ENCODE results near the gene TULP3. TPM values are rescaled to one million over a fixed set of nuclear protein-coding genes. Genes with fewer than 3 reads are reported as not detected.

Gene TULP3
- total RNA-seq, 5 donors from 2014 or later (not counting 1 experiment from before 2014, with no cell fraction given): 5.6 to 8.9 (median 7.7) TPM

GRCh38 chr12:2960996-2961616 is 70.4 kb downstream of the TULP3 start:
- 53% methylated on average over 4 of the region's 10 CpGs for WGBS (ENCODE audit: insufficient coverage)

GRCh38 chr12:2961705-2962104 is 71.0 kb downstream of the TULP3 start:
- Histone ChIP-seq H3K4me1 (ENCODE audit: control insufficient read depth in 1 of 2, extremely low read depth in 1 of 2, insufficient read depth in 2 of 2, low read length in 2 of 2) (peaks cover 0 to 9% of the 10 kb centered on the region in 2 experiments), H3K4me3 (ENCODE audit: control insufficient read depth in 1 of 2, extremely low read depth in 1 of 2, low read length in 1 of 2) (no peak overlapping the region), H3K27me3 (replicated peaks in 1 of 2; ENCODE audit: control insufficient read depth in 2 of 2, extremely low read depth in 1 of 2, insufficient read depth in 2 of 2, low read length in 1 of 2) (peaks cover 15 to 53% of the 10 kb centered on the region in 2 experiments), H3K36me3 (ENCODE audit: control insufficient read depth in 2 of 2, extremely low read depth in 1 of 2, insufficient read depth in 1 of 2, low read length in 1 of 2) (no peaks in the 10 kb centered on the region), H3K27ac (ENCODE audit: low read length) (no peak overlapping the region), H3K9me3 (no peaks in the 10 kb centered on the region)
- H3K27me3 Mint-ChIP-seq: peaks cover 46 to 59% of the 10 kb centered on the region in 2 donors
- WGBS (ENCODE audit: insufficient coverage): 89% methylated on average over 4 of the region's 5 CpGs
- DNase-seq (no peak), ATAC-seq (replicated peaks in 1 of 4) (no peak)
- no peaks in the 10 kb centered on the region for H3K36me3 Mint-ChIP-seq
- ChIA-PET POLR2A (no interaction called here), CTCF (no interaction called here)
- no peak overlapping the region for H3K27ac Mint-ChIP-seq
- H3K9me3 Mint-ChIP-seq: no peaks in the 10 kb centered on the region
- H3K4me1 Mint-ChIP-seq: peaks cover 19% of the 10 kb centered on the region in 3 donors
- no peak overlapping the region for H3K4me3 Mint-ChIP-seq

More at GRCh38 chr12:2960996-2961616, 70.4 kb downstream of the TULP3 start:
- H3K36me3 ChIP-seq (ENCODE audit: control insufficient read depth in 2 of 2, extremely low read depth in 1 of 2, insufficient read depth in 1 of 2, low read length in 1 of 2): no peaks in the 10 kb centered on the region
- Mint-ChIP-seq H3K27ac (no peak overlapping the region), H3K4me3 (peak overlapping the region in 2 of 3 donors; percentile 57 to 58), H3K9me3 (no peaks in the 10 kb centered on the region), H3K36me3 (no peaks in the 10 kb centered on the region), H3K27me3 (peaks cover 48 to 63% of the 10 kb centered on the region in 2 donors), H3K4me1 (peaks cover 19% of the 10 kb centered on the region in 3 donors)
- H3K27me3 ChIP-seq (replicated peaks in 1 of 2; ENCODE audit: control insufficient read depth in 2 of 2, extremely low read depth in 1 of 2, insufficient read depth in 2 of 2, low read length in 1 of 2): peaks cover 15 to 53% of the 10 kb centered on the region in 2 experiments
- ChIA-PET CTCF (no interaction called here), POLR2A (no interaction called here)
- no peak for ATAC-seq (replicated peaks in 1 of 4)
- no peak for DNase-seq
- H3K9me3 ChIP-seq: no peaks in the 10 kb centered on the region
- H3K4me1 ChIP-seq (ENCODE audit: control insufficient read depth in 1 of 2, extremely low read depth in 1 of 2, insufficient read depth in 2 of 2, low read length in 2 of 2): peaks cover 0 to 9% of the 10 kb centered on the region in 2 experiments
- H3K4me3 ChIP-seq (ENCODE audit: control insufficient read depth in 1 of 2, extremely low read depth in 1 of 2, low read length in 1 of 2): no peak overlapping the region
- H3K27ac ChIP-seq (ENCODE audit: low read length): no peak overlapping the region

- Histone ChIP-seq H3K9me3 (no peaks in the 10 kb centered on the region), H3K36me3 (ENCODE audit: control insufficient read depth in 2 of 2, extremely low read depth in 1 of 2, insufficient read depth in 1 of 2, low read length in 1 of 2) (no peaks in the 10 kb centered on the region), H3K4me1 (ENCODE audit: control insufficient read depth in 1 of 2, extremely low read depth in 1 of 2, insufficient read depth in 2 of 2, low read length in 2 of 2) (peaks cover 0 to 9% of the 10 kb centered on the region in 2 experiments), H3K27me3 (replicated peaks in 1 of 2; ENCODE audit: control insufficient read depth in 2 of 2, extremely low read depth in 1 of 2, insufficient read depth in 2 of 2, low read length in 1 of 2) (peaks cover 15 to 46% of the 10 kb centered on the region in 2 experiments), H3K4me3 (ENCODE audit: control insufficient read depth in 1 of 2, extremely low read depth in 1 of 2, low read length in 1 of 2) (no peak overlapping the region), H3K27ac (ENCODE audit: low read length) (no peak overlapping the region)
- Mint-ChIP-seq H3K4me3 (no peak overlapping the region), H3K27ac (no peak overlapping the region), H3K4me1 (peaks cover 16 to 19% (median 18%) of the 10 kb centered on the region in 3 donors), H3K9me3 (no peaks in the 10 kb centered on the region), H3K36me3 (no peaks in the 10 kb centered on the region), H3K27me3 (peaks cover 33 to 45% of the 10 kb centered on the region in 2 donors)
- no peak for DNase-seq
- POLR2A ChIA-PET: no interaction called here
- CTCF ChIA-PET: no interaction called here
- ATAC-seq (replicated peaks in 1 of 4): no peak
- 79% methylated on average over 3 of the region's 9 CpGs for WGBS (ENCODE audit: insufficient coverage)
Measured at GRCh38 chr12:2963154-2963759, 72.6 kb downstream of the TULP3 start.

GRCh38 chr12:2963760-2964292 is 73.1 kb downstream of the TULP3 start:
- Mint-ChIP-seq H3K36me3 (no peaks in the 10 kb centered on the region), H3K9me3 (no peaks in the 10 kb centered on the region), H3K27me3 (peaks cover 29 to 42% of the 10 kb centered on the region in 2 donors), H3K4me3 (no peak overlapping the region), H3K4me1 (peaks cover 13 to 16% (median 13%) of the 10 kb centered on the region in 3 donors), H3K27ac (no peak overlapping the region)
- 51% methylated on average over 8 of the region's 15 CpGs for WGBS (ENCODE audit: insufficient coverage)
- no peak overlapping the region for H3K27ac ChIP-seq (ENCODE audit: low read length)
- peaks cover 0 to 6% of the 10 kb centered on the region in 2 experiments for H3K4me1 ChIP-seq (ENCODE audit: control insufficient read depth in 1 of 2, extremely low read depth in 1 of 2, insufficient read depth in 2 of 2, low read length in 2 of 2)
- ATAC-seq (replicated peaks in 1 of 4) (no peak), DNase-seq (no peak)
- H3K36me3 ChIP-seq (ENCODE audit: control insufficient read depth in 2 of 2, extremely low read depth in 1 of 2, insufficient read depth in 1 of 2, low read length in 1 of 2): no peaks in the 10 kb centered on the region
- no peaks in the 10 kb centered on the region for H3K9me3 ChIP-seq
- H3K4me3 ChIP-seq (ENCODE audit: control insufficient read depth in 1 of 2, extremely low read depth in 1 of 2, low read length in 1 of 2): no peak overlapping the region
- peaks cover 14 to 42% of the 10 kb centered on the region in 2 experiments for H3K27me3 ChIP-seq (replicated peaks in 1 of 2; ENCODE audit: control insufficient read depth in 2 of 2, extremely low read depth in 1 of 2, insufficient read depth in 2 of 2, low read length in 1 of 2)
- CTCF ChIA-PET: no interaction called here
- POLR2A ChIA-PET: no interaction called here

GRCh38 chr12:2967651-2968050 is 77.0 kb downstream of the TULP3 start:
- peaks cover 16 to 23% of the 10 kb centered on the region in 2 donors for H3K27me3 Mint-ChIP-seq
- H3K4me1 Mint-ChIP-seq: no peaks in the 10 kb centered on the region
- WGBS (ENCODE audit: insufficient coverage): no CpG with 5 or more reads among the region's 2 CpGs
- Histone ChIP-seq H3K9me3 (no peaks in the 10 kb centered on the region), H3K4me3 (ENCODE audit: control insufficient read depth in 1 of 2, extremely low read depth in 1 of 2, low read length in 1 of 2) (no peak overlapping the region), H3K27ac (ENCODE audit: low read length) (no peak overlapping the region), H3K4me1 (ENCODE audit: control insufficient read depth in 1 of 2, extremely low read depth in 1 of 2, insufficient read depth in 2 of 2, low read length in 2 of 2) (no peaks in the 10 kb centered on the region), H3K36me3 (ENCODE audit: control insufficient read depth in 2 of 2, extremely low read depth in 1 of 2, insufficient read depth in 1 of 2, low read length in 1 of 2) (no peaks in the 10 kb centered on the region), H3K27me3 (replicated peaks in 1 of 2; ENCODE audit: control insufficient read depth in 2 of 2, extremely low read depth in 1 of 2, insufficient read depth in 2 of 2, low read length in 1 of 2) (peaks cover 2 to 24% of the 10 kb centered on the region in 2 experiments)
- CTCF ChIA-PET: no interaction called here
- no peaks in the 10 kb centered on the region for H3K36me3 Mint-ChIP-seq
- POLR2A ChIA-PET: no interaction called here
- DNase-seq: no peak
- no peak overlapping the region for H3K4me3 Mint-ChIP-seq
- no peaks in the 10 kb centered on the region for H3K9me3 Mint-ChIP-seq
- no peak for ATAC-seq (replicated peaks in 1 of 4)
- no peak overlapping the region for H3K27ac Mint-ChIP-seq

- CTCF ChIA-PET: no interaction called here
- H3K4me3 ChIP-seq (ENCODE audit: control insufficient read depth in 1 of 2, extremely low read depth in 1 of 2, low read length in 1 of 2): no peak overlapping the region
- Mint-ChIP-seq H3K27ac (no peak overlapping the region), H3K27me3 (peaks cover 16% of the 10 kb centered on the region in 2 donors), H3K4me1 (no peaks in the 10 kb centered on the region), H3K4me3 (no peak overlapping the region), H3K36me3 (no peaks in the 10 kb centered on the region), H3K9me3 (no peaks in the 10 kb centered on the region)
- peaks cover 0 to 15% of the 10 kb centered on the region in 2 experiments for H3K27me3 ChIP-seq (replicated peaks in 1 of 2; ENCODE audit: control insufficient read depth in 2 of 2, extremely low read depth in 1 of 2, insufficient read depth in 2 of 2, low read length in 1 of 2)
- no peaks in the 10 kb centered on the region for H3K9me3 ChIP-seq
- WGBS (ENCODE audit: insufficient coverage): 85% methylated on average over 10 of the region's 10 CpGs
- H3K36me3 ChIP-seq (ENCODE audit: control insufficient read depth in 2 of 2, extremely low read depth in 1 of 2, insufficient read depth in 1 of 2, low read length in 1 of 2): no peaks in the 10 kb centered on the region
- POLR2A ChIA-PET: no interaction called here
- ATAC-seq (replicated peaks in 1 of 4) (no peak), DNase-seq (no peak)
- no peaks in the 10 kb centered on the region for H3K4me1 ChIP-seq (ENCODE audit: control insufficient read depth in 1 of 2, extremely low read depth in 1 of 2, insufficient read depth in 2 of 2, low read length in 2 of 2)
- no peak overlapping the region for H3K27ac ChIP-seq (ENCODE audit: low read length)
Measured at GRCh38 chr12:2970744-2971143, 80.1 kb downstream of the TULP3 start.
